T-helper 1 cell treated with Interleukin-12 subunit alpha and Interleukin-12 subunit beta and Interleukin-4 antibody, amounts not matched to agents 30 μg/mL and 1 μg/mL, for 36 hours (primary cell): ENCODE results near the gene TPI1.

Experiments used
- H3K27ac Mint-ChIP-seq: one replicate; pipeline ENCODE4 v1.8.0; 2021; ENCODE audit warnings: mild to moderate bottlenecking, mixed read lengths
- H3K27me3 Mint-ChIP-seq: one replicate; pipeline ENCODE4 v1.8.0; 2021; ENCODE audit warnings: low read depth, mixed read lengths
- H3K36me3 Mint-ChIP-seq: one replicate; pipeline ENCODE4 v1.8.0; 2021; ENCODE audit warnings: low read depth, mixed read lengths
- H3K4me1 Mint-ChIP-seq: one replicate; pipeline ENCODE4 v1.8.0; 2021; ENCODE audit warnings: low read depth, mixed read lengths
- H3K4me3 Mint-ChIP-seq: one replicate; pipeline ENCODE4 v1.8.0; 2021; ENCODE audit warnings: mild to moderate bottlenecking, moderate library complexity, mixed read lengths
- H3K9me3 Mint-ChIP-seq: one replicate; pipeline ENCODE4 v1.8.0; 2021; ENCODE audit warnings: mixed read lengths

Gene TPI1

GRCh38 chr12:6867413-6868210 lies at the start of gene TPI1:
TSS of gene TPI1 (plus strand) at chr12:6867531. CDS start at chr12:6867567, 36 bp downstream.
- H3K27ac Mint-ChIP-seq = peak within 1 kb of the TSS; percentile 89
- H3K27me3 Mint-ChIP-seq = no peaks in the 10 kb centered on the region
- H3K9me3 Mint-ChIP-seq = no peaks in the 10 kb centered on the region
- peaks cover 64% of the 10 kb centered on the region for H3K36me3 Mint-ChIP-seq
- H3K4me1 Mint-ChIP-seq = peaks cover 42% of the 10 kb centered on the region
- H3K4me3 Mint-ChIP-seq = peak within 1 kb of the TSS; percentile 94

- H3K9me3 Mint-ChIP-seq = no peaks in the 10 kb centered on the region
- H3K27me3 Mint-ChIP-seq = peaks cover 10% of the 10 kb centered on the region
- H3K36me3 Mint-ChIP-seq = peaks cover 54% of the 10 kb centered on the region
- no peak overlapping the region for H3K27ac Mint-ChIP-seq
- H3K4me1 Mint-ChIP-seq = peaks cover 15% of the 10 kb centered on the region
- no peak overlapping the region for H3K4me3 Mint-ChIP-seq
Measured at GRCh38 chr12:6817662-6818157, 49.6 kb upstream of the TPI1 start.

GRCh38 chr12:6818222-6818621 lies 49.1 kb upstream of the TPI1 start:
- H3K27me3 Mint-ChIP-seq = peaks cover 15% of the 10 kb centered on the region
- H3K4me3 Mint-ChIP-seq = no peak overlapping the region
- peaks cover 54% of the 10 kb centered on the region for H3K36me3 Mint-ChIP-seq
- no peak overlapping the region for H3K27ac Mint-ChIP-seq
- H3K9me3 Mint-ChIP-seq = no peaks in the 10 kb centered on the region
- H3K4me1 Mint-ChIP-seq = peaks cover 15% of the 10 kb centered on the region

GRCh38 chr12:6818645-6819044 lies 48.7 kb upstream of the TPI1 start:
- Mint-ChIP-seq H3K36me3 (peaks cover 50% of the 10 kb centered on the region), H3K9me3 (no peaks in the 10 kb centered on the region), H3K27me3 (peaks cover 16% of the 10 kb centered on the region), H3K4me3 (no peak overlapping the region), H3K27ac (no peak overlapping the region), H3K4me1 (peaks cover 14% of the 10 kb centered on the region)

GRCh38 chr12:6819106-6820030 lies 48.0 kb upstream of the TPI1 start:
- no peak overlapping the region for H3K4me3 Mint-ChIP-seq
- H3K36me3 Mint-ChIP-seq = peaks cover 44% of the 10 kb centered on the region
- H3K9me3 Mint-ChIP-seq = no peaks in the 10 kb centered on the region
- peaks cover 20% of the 10 kb centered on the region for H3K27me3 Mint-ChIP-seq
- peaks cover 14% of the 10 kb centered on the region for H3K4me1 Mint-ChIP-seq
- peak overlapping the region; percentile 58 for H3K27ac Mint-ChIP-seq

GRCh38 chr12:6820166-6820565 lies 47.2 kb upstream of the TPI1 start:
- peaks cover 38% of the 10 kb centered on the region for H3K36me3 Mint-ChIP-seq
- peaks cover 27% of the 10 kb centered on the region for H3K27me3 Mint-ChIP-seq
- no peak overlapping the region for H3K4me3 Mint-ChIP-seq
- no peak overlapping the region for H3K27ac Mint-ChIP-seq
- peaks cover 14% of the 10 kb centered on the region for H3K4me1 Mint-ChIP-seq
- H3K9me3 Mint-ChIP-seq = no peaks in the 10 kb centered on the region

GRCh38 chr12:6821591-6822425 lies 45.5 kb upstream of the TPI1 start, which contains the start of gene GPR162:
TSS of gene GPR162 (plus strand) at chr12:6821821. CDS start at chr12:6823899, 2,078 bp downstream.
- peak within 1 kb of the TSS; percentile 61 for H3K4me3 Mint-ChIP-seq
- H3K27ac Mint-ChIP-seq = peak within 1 kb of the TSS; percentile 55
- peaks cover 42% of the 10 kb centered on the region for H3K27me3 Mint-ChIP-seq
- H3K36me3 Mint-ChIP-seq = peaks cover 26% of the 10 kb centered on the region
- peaks cover 17% of the 10 kb centered on the region for H3K4me1 Mint-ChIP-seq
- H3K9me3 Mint-ChIP-seq = no peaks in the 10 kb centered on the region

- H3K27me3 Mint-ChIP-seq = peaks cover 49% of the 10 kb centered on the region
- peaks cover 22% of the 10 kb centered on the region for H3K36me3 Mint-ChIP-seq
- H3K9me3 Mint-ChIP-seq = no peaks in the 10 kb centered on the region
- no peak overlapping the region for H3K27ac Mint-ChIP-seq
- H3K4me3 Mint-ChIP-seq = peak overlapping the region; percentile 33
- H3K4me1 Mint-ChIP-seq = peaks cover 21% of the 10 kb centered on the region
Measured at GRCh38 chr12:6822426-6823135, 44.8 kb upstream of the TPI1 start.

GRCh38 chr12:6823182-6824084 lies 43.9 kb upstream of the TPI1 start:
- H3K4me3 Mint-ChIP-seq = no peak overlapping the region
- peaks cover 54% of the 10 kb centered on the region for H3K27me3 Mint-ChIP-seq
- H3K9me3 Mint-ChIP-seq = no peaks in the 10 kb centered on the region
- H3K36me3 Mint-ChIP-seq = peaks cover 15% of the 10 kb centered on the region
- H3K4me1 Mint-ChIP-seq = peaks cover 23% of the 10 kb centered on the region
- H3K27ac Mint-ChIP-seq = no peak overlapping the region

- Mint-ChIP-seq H3K36me3 (peaks cover 9% of the 10 kb centered on the region), H3K27ac (peak overlapping the region; percentile 17), H3K4me3 (no peak overlapping the region), H3K9me3 (no peaks in the 10 kb centered on the region), H3K4me1 (peaks cover 29% of the 10 kb centered on the region), H3K27me3 (peaks cover 59% of the 10 kb centered on the region)
Measured at GRCh38 chr12:6824085-6824775, 43.1 kb upstream of the TPI1 start.

GRCh38 chr12:6824901-6825381 lies 42.4 kb upstream of the TPI1 start:
- H3K27ac Mint-ChIP-seq = peak overlapping the region; percentile 17
- peaks cover 66% of the 10 kb centered on the region for H3K27me3 Mint-ChIP-seq
- no peaks in the 10 kb centered on the region for H3K9me3 Mint-ChIP-seq
- peaks cover 28% of the 10 kb centered on the region for H3K4me1 Mint-ChIP-seq
- no peak overlapping the region for H3K4me3 Mint-ChIP-seq
- peaks cover 2% of the 10 kb centered on the region for H3K36me3 Mint-ChIP-seq
